HG03196 (cell line): ENCODE measurements around the gene PHRF1.

Experiments used
- ATAC-seq: cut with Tn5 transposase; IDR thresholded peaks from one replicate; pipeline ENCODE4 v1.9.1; 2021; ENCODE audit not compliant: unreplicated experiment

Gene PHRF1

GRCh38 chr11:538431-539051 is 37.7 kb upstream of the PHRF1 start:
- no peak for ATAC-seq

- no peak for ATAC-seq
These were observed 36.2 kb upstream of the PHRF1 start for GRCh38 chr11:539971-540481.

DNA sequence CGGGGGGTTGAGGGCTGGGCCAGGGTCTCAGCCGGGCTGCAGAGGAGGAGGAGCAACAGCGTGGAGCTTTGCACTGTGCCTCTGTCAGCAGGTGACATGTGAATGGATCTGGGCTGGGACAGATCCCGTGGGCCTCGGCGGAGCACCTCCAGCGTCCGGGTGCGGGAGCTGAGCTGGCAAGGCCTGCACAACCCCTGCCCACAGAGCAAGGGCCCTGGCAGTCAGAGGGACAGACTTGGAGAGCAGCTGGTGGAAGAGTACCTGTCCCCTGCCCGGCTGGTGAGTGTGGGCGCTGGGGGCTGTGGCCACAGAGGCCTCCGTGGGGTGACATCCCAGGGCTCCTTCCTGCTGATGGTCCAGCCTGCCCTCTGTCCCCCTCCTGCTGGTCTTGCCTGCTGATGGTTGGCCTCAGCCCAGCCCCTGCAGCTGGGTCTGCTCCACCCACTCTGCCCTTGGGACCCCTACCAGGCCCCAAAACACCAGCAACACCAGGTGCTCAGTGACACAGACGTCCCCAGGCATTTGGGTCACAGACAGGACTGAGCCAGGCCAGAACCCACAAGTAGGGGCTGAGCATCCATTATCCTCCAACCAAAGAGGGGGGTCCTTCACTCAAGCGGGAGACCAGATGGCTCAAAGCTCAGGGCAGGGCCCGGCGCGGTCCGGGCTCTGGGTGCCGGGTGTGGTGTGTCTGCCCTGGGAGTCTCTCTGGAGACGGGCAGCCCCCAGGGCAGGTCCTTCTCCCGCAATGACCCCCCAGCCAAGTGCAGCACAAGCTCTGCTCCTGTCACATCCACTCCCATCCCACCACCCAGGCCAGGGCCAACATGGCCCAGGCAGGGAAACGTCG is 35.5 kb upstream of the PHRF1 start:
- no peak for ATAC-seq

DNA sequence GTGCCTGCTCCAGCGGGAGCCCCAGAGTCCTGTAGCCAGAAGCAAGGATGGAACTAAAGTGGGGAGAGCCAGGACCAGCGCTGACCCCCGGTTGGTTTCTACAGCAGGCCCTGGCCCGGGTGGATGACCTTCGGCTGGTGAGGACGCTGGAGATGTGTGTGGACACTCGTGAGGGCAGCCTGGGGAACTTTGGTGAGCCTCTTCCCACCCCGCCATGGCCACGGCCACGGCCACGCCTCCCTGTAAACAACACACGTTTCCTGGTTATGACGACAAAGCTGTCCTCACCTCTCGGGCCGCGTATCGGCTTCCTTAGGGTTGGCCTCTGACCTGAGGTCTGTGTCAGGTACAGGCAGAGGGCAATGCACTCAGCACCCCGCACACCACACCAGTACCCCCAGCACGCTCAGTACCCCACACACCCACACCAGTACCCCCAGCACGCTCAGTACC is 34.8 kb upstream of the PHRF1 start:
- ATAC-seq, result no peak

DNA sequence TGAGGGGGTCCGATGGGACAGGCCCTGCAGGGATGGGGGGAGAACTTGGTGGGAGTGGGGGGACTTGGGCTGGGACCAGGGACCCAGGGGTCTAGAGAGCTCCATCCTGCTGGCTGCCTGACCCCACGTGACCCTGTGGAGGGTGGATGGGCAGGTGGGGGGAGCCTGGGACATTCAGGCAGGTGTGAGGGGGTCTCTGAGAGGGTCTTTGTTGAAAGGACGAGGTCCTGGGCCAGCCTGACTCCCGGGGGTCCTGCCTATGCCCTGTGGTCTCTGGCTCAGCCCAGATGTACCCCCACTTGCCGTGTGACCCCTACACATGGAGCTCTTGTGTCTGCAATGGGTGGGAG is 31.5 kb upstream of the PHRF1 start:
- no peak for ATAC-seq

- ATAC-seq, result no peak
These were observed 31.1 kb upstream of the PHRF1 start for GRCh38 chr11:545171-545570.

DNA sequence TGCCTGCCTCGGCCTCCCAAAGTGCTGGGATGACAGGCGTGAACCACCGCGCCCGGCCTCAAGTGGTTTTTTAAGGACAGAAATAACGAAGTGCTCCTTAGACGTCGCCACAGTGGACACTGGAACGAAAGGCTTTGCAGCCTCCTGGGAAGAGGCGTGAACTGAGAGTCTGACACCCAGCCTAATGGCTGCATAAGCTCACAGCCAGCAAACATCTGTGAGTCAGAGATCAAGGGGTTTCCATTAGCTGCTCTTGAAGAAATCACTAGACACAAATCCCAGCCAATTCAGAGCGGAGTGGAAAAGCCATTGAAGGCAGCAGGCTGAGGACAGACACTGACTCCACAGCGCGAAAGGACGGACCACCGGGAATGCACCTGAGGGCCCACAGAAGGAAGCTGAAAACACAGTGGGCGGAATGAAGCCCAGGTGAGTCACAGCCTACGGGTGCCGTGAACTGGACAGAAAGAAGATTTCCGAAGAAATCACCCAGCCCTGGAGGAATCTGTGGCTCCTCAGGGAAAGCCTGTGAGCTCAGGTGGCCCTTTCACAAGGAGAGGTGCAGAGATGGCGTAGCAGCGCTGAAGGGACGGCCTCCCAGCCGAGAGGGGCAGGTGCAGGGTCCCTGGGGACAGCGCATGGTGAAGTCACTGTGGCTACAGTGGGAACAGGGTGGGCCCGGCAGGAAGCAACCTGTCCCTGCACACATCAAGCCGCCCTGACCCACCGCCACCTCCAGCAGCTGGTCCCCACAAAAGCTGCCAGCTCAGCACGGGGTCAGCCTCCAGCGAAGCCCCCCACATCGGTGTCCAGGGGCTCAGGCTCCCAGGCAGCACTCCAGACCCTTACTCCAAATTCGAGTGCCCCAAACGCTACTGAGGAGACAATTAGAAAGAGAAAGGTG is 27.3 kb upstream of the PHRF1 start:
- no peak for ATAC-seq

DNA sequence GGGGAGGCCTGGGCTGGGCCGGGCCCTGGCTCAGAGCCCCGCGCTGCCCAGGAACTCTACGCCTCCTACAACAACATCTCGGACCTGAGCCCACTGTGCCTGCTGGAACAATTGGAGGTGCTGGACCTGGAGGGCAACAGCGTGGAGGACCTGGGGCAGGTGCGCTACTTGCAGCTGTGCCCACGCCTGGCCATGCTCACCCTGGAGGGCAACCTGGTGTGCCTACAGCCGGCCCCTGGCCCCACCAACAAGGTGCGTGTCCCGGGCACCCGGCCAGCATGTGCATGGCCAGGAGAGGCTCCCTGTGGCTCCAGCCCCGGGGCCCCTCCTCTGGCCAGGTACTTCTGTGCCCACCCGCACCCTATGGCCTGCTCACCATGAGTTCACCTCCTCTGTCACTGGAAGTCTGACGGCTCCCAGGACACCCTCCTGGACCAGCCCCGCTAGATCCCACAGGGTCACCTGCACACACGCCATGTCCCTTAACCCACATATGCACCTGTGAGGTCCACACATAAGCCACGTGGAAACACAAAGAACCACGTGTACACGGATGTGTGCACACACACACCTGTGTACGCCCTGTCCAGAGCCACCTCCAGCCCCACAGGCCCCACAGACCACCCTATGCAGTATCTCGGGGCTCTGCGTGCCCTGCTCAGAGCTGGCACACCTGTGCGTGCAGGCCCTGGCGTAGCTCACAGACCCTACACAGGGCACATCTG is 26.1 kb upstream of the PHRF1 start:
- no peak for ATAC-seq

DNA sequence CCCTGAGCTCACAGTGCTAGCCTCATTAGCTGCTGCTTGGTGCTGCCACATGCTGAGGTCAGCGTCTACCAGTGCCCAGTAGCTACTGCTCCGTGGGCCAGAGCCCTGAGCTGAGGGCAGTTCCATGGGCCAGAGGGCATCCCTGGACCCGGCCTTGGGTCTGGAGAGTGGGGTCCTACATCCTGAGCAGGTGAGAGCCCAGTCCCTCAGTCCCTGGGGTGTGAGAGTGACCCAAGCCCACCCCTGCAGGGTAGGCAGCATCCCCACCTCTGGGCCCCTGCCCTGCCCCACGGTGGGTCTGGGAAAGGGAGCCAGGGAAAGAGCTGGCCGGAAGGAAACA is 25.6 kb upstream of the PHRF1 start:
- ATAC-seq, result no peak

- ATAC-seq, result no peak
These were observed 25.1 kb upstream of the PHRF1 start for GRCh38 chr11:551131-551530.

GRCh38 chr11:551596-551995 is 24.7 kb upstream of the PHRF1 start:
- no peak for ATAC-seq

- ATAC-seq, result no peak
These were observed 22.9 kb upstream of the PHRF1 start for GRCh38 chr11:553083-553987.

DNA sequence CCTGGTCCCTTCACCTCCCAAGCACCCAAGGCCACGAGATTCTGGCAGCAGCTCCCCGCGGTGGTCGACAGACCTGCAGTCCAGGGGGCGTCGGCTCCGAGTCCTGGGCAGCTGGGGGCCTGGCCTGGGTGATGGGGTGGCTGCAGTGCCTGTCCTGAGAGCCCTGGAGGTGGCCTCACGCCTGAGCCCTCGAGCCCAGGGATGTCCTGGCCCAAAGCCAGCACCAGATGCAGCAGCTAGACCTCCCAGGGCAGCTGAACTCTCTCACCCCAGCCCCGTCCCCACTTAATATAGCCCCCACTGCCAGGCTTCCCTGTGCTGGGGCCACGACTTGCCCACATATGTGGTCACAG is 22.3 kb upstream of the PHRF1 start:
- no peak for ATAC-seq

GRCh38 chr11:554428-555226 is 21.6 kb upstream of the PHRF1 start:
- no peak for ATAC-seq

DNA sequence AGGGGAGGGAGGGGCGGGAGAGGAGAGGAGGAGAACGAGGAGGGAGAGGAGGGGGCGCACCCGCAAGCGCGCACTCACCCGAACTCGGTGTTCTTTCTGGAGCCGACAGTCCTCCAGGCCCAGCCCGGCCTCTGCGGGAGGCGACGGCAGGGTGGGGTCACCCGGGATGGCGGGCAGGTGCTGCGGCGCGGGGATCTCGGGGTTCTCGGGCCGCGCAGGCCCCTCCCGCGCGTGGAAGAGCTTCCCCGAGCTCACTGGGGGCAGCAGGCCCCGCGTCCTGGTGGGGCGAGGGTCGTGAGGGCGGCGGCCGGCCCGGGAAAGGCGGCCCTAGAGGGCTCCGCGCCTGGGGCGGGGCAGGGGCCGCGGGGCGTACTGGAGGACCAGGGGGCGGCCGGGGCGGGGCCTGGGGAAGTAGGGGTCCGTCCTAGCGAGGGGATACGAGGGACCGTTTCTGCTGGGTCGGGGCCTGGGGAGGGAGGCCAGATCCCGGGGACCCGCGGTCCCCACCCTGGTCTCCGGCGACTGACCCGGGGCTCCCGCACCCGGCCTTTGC is 21.0 kb upstream of the PHRF1 start:
- ATAC-seq, result no peak

- ATAC-seq, result no peak
These were observed 20.2 kb upstream of the PHRF1 start for GRCh38 chr11:555780-556661.

GRCh38 chr11:556662-557256 is 19.5 kb upstream of the PHRF1 start:
- no peak for ATAC-seq
